ENCODE measurements around the gene CPAMD8.

GRCh38 chr19:16895467-16896145 is 131.0 kb downstream of the CPAMD8 start:
- TF ChIP-seq CTCF (IDR thresholded peaks at IDR 0.05), result no peak
- no peak for TF ChIP-seq POLR2A (IDR thresholded peaks at IDR 0.05)

All from heart left ventricle (tissue), 13 donors.